ENCODE data around the gene TMEM115.

TMEM115 gene

DNA sequence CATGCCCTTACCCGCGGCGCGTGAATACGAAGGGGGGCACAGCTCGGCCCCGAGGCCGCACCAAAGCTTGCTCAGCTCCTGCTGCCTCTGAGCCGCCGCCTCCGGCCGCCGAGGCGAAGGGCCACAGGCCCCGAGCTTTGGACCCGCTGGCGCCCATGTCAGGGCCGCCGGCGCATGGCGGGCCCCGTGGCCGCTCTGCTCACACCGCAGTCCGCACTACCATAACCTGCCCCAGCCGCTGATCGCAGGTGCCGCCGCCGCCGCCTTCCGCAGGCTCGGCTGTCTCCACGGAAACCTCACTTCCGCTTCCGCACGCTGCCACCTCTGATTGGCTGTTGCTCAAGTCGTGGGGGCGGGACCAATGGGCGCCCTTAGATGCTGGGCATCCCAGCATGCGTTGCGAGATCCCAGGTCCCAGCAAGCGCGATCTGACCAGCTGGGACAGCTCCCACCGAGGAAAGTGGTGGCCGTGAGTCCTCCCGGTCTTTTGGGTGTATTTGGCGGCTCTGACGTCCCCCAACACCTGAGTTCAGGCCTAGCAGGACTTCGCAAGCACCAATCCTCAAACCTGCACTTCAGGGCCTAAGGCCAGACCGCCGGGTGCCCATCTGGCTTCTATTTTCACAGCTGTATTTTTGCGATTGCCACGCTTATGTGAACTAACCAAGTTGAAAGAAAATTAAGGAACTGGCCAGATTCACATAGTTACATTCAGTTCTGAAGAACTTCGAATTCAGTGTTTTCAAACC, 31.2 kb downstream of the TMEM115 start, which contains the start of gene TUSC2:
TSS of gene TUSC2 (minus strand) at position 281 of the 749 bp plus-strand sequence. CDS start at position 157, 124 bp downstream.
- DNase-seq = peak; percentile 97

- no peak for DNase-seq
Observed at GRCh38 chr3:50327129-50327528, 32.2 kb downstream of the TMEM115 start.

DNA sequence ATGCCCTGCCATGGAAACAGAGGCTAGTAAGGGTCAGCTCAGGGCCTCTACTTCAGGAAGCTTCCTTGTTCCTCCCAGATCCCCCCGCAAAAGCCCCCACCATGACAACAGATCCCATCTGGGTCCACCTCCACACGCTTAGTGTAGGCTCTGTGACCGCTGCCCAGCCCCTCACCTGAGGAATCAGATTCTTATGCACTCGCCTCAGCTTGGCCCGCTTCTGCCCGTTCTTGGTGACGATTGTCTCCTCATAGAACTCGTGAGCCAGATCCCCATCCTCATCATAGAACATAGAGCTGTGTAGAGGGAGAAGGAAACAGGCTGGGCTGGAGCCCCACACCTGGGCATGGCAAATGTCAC, 33.2 kb downstream of the TMEM115 start:
- no peak for DNase-seq

GRCh38 chr3:50325497-50326181, 33.7 kb downstream of the TMEM115 start:
- DNase-seq = no peak

DNA sequence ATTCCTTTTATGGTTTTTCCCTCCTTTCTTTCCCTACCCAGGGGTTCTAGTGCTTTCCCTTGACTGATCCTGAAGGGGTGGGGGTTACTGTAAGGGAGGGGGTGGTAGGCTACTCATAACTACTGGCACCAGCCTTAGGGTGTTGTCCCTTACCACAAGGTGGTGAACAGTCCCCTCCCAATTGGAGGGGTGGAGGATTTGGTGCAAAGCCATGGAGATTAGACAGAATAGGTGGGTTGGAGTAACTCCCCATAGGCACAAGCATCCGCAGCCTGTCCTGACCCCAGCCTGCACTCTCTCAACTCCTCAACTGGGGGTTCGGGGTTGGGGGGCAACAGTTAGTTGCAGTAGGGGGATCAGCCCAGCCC, 34.2 kb downstream of the TMEM115 start:
- DNase-seq = no peak

DNA sequence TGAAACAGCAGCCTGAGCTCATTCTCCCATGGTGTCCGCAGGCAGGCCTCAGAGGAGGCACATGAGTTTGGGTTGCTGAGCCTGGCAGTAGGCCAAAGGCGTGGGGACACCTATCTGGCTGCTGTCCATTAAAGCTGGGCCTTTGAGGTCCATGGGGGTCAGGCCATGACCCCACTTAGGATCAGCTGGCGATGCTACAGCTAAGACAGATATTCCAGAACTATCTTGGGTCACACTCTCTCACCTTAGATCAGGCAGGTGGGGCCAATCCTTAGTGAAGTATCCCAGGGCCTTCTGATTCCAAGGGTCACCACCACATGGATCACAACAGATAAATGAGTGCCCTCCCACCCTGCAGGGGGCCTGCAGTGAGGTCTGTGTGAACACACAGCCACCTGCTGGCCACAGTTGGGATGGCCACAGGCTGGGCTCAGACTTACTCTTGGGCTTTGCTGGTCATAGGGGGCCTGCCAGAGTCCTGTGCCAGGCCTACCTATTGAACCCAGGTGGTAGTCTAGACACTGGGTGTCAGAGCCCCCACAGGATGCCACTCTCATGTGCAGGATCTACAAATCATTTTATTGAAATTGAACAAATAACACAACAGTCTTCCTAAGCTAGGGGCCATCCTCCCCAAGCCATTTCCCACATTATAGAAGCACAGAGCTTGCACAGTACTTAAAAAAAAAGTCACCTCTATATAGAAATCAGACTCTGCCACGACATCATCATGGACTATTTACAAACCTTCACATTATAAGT, 34.8 kb downstream of the TMEM115 start:
- peak; percentile 82 for DNase-seq

DNA sequence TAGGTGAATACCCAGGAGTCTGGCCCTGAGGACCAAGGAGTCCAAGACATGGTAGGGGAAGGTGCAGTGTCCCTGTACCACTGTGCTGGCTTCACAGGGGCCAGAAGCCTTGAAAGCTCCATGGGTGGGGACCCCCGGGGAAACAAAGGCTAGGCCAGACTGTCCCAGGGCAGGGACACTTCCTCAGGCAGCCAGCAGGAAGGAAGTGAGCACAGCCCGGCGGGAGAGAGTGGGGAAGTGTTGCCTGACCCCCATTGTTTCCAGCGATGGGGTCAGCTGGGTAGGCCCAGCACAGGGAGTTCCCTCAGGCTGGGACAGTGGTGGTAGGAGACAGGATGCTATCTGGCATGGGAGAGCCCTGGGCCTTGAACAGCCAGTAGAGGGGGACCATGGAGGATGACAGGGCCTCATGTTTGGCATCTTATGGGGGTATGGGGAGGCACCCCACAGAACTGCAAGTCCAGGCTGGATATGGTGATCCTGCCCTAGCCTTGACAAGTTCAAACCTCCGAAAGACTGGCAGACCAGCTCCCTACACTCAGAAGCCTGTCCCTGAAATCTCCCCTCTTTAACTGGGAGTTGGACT, 35.6 kb downstream of the TMEM115 start:
- DNase-seq = no peak

- no peak for DNase-seq
Observed at GRCh38 chr3:50323092-50323600, 36.2 kb downstream of the TMEM115 start.

DNA sequence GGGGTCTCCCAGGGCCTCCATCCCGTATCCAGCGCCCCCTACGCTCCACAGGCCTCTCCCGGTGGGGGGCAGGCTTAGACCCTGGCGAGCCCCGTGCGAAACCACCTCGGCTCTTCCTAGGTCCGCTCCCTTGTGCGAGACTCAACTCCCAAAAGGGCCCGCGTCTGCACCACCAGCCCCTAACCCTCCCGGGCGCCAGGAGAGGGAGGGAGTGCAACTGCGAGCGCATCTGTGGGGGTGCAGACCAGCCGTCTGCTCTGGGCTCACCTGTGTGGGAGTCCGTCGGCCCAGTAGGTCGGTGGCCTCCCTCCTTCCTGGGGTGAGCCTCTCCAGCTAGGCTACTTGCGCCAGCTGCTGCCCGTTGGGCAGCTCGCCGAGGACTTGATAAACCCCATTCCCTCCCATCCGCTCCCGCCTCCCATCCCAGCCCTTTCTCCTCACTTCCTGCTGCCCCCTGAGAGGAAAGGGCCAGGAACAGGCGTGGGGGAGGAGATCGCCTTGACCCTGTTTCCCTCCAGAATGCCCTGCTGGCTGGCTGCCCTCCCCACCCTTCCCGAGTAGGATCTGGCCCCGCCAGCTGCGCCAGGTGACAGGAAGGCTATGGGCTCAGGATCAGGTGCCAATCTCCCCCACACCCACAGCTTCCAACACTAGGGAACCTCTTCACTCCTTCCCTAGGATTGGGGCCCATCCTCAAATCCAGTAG, 36.8 kb downstream of the TMEM115 start, which contains the start of gene HYAL2:
TSS of gene HYAL2 (minus strand) at position 360 of the 706 bp plus-strand sequence. CDS start 2,256 bp downstream, outside the sequence.
- DNase-seq = no peak

DNA sequence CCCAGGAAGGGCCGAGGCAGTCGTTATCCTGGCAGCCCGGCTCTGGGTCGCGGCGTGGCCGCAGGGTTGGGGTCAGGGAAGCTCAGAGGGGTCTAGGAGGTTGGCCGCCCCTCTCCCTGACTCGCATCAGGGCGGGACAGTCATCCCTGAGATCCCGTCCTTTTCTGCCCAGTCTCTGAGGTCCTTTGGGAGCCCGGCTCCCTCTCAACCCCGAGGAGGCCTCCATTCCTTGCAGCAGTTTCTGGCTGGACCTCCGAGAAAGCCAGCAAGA, 37.3 kb downstream of the TMEM115 start:
- no peak for DNase-seq

- DNase-seq = peak; percentile 88
Observed at GRCh38 chr3:50321336-50322114, 37.8 kb downstream of the TMEM115 start.

DNA sequence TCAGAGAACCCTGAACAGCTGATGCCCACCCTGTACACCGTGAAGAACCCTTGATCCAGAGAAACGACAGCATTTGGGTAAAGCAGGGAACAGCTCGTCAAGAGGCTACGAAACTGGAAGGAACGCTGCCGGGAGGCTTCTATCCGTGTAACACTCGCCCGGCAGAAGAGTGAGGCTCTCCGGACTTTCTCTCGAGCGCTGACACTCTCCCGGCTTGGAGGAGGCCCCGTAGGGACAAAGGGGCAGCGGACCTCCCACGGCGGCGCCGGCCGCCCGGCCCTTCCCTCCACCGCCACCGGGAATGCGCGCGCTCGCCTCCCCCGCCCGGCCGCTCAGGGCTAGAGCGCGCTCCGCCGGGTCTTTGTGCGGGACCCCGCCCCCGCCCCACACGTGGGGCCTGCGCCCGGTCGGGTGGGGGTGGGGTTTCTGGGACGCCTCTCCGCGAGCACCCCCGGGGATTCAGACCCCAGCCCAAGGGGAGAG, 38.4 kb downstream of the TMEM115 start:
- DNase-seq = peak; percentile 75

- DNase-seq = no peak
Observed at GRCh38 chr3:50319894-50320625, 39.3 kb downstream of the TMEM115 start.

GRCh38 chr3:50319181-50319893, 40.0 kb downstream of the TMEM115 start:
- no peak for DNase-seq

GRCh38 chr3:50318615-50319014, 40.7 kb downstream of the TMEM115 start:
- DNase-seq = no peak

GRCh38 chr3:50318163-50318562, 41.2 kb downstream of the TMEM115 start:
- no peak for DNase-seq

DNA sequence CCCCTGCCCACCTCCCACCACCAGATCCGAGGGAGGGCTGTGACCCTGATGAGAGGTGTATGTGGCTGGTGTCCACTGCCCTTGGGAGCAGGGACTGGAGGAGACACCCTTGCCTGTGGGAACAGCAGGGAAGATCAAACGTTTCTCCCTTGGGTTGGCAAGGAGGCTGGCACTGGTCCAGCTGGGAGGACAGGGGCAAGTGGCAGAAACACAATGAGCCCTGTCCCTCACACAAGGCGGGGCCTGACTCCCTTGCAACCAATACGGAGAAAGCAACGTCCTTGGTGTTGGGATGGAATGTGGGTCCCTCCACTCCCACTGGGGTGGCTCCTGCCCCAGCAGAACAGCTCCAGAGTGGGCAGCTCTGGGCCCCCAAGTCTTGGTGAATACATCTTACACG, 42.0 kb downstream of the TMEM115 start:
- DNase-seq = no peak

- peak; percentile 75 for DNase-seq
Observed at GRCh38 chr3:50316657-50317242, 42.6 kb downstream of the TMEM115 start.

GRCh38 chr3:50314816-50315215, 44.5 kb downstream of the TMEM115 start:
- no peak for DNase-seq

- no peak for DNase-seq
Observed at GRCh38 chr3:50314342-50314741, 45.0 kb downstream of the TMEM115 start.
